HG03060 (cell line): ENCODE data around the gene FAM3D.

ENCODE experiments used
- ATAC-seq: cut with Tn5 transposase; IDR thresholded peaks from one replicate; pipeline ENCODE4 v1.9.1; 2021; ENCODE audit warnings: low read depth, moderate number of reproducible peaks; ENCODE audit not compliant: unreplicated experiment

Gene FAM3D

DNA sequence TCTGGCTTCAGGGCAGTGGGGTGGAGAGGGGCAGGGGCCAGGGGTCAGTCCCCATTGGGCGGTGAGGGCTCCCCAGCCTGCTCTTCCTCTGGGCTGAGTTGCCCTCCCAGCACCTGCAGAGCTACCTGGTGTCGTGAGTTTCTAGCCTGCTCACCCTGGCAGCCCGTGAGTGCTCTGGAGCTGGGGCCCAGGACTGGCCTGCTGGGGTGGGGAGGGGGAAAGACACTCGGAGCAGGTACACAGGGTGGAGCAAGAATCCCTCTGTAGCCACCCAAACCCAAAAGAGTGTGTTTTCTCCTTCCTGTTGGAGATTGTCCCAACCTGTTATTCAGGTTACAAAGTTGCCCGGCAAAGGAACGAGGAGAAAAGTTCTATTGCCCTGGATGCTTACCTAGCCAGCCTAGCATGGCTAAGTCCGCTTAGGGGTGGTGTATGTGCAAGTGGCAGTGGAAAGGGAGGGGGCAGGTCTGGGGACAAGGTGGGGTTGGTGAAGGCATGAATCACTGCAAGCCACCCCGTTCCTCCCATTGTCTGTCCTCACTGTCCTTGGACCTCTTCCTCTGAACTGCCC lies 8.9 kb downstream of the FAM3D start:
- no peak for ATAC-seq

DNA sequence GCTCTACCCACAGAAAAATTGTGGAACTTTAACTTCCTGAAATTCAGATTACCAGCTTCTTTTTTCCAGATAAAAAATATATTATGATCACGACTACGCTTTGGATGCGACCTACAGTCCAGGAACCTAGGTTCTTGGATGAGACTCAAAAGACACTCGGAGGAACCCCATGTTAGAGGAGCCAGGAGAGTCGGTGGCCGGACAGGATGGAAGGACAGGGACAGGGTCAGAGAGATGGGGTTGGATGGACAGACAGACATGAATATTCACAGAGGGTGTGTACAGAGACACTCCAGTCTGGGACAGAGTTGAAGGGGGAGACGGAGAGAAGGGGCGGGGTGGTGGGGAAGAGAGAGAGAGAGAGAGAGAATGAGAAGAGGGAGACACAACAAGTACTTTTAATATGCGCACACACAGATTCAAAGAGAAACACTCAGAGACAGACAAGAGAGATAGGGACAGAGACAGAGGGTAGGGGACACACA lies 9.5 kb downstream of the FAM3D start:
- no peak for ATAC-seq

DNA sequence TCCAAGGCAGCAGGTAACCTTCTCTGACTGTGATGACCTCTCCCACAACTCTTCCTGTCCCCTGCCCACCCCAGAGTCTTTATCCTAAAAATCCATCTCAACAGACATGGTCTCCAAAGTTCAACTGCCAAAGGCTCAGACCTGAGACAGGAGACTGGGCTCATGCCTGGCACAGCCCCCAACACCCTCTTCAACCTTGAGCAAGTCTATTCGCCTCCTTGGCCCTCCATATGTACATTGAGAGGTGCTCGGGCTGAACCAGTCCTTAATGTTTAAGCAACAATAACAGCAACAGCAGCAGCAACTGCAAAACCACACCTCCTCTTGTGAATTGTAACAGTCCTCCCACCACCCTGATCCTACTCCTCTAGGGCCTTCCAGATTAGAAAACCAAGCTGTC lies 9.9 kb downstream of the FAM3D start:
- ATAC-seq: no peak

DNA sequence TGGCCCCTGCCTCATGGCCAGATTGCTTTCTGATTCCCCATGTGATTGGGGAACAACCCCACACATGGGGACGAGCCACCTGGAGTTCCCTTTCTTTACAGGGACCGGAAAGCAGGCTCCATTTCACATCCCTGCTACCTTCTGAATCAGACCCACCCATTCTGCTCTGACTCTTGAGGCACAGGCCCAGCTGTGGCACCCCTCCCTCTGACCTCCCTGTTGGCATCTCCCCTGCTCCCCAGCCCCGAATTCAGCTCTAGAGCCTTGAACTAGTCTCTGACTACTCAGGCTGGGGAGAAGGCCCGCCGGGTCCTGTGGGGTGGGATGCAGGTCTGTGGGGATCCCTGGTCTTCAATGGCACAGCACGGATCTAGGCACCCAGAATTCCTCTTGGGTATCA lies 12.1 kb downstream of the FAM3D start:
- ATAC-seq: no peak

DNA sequence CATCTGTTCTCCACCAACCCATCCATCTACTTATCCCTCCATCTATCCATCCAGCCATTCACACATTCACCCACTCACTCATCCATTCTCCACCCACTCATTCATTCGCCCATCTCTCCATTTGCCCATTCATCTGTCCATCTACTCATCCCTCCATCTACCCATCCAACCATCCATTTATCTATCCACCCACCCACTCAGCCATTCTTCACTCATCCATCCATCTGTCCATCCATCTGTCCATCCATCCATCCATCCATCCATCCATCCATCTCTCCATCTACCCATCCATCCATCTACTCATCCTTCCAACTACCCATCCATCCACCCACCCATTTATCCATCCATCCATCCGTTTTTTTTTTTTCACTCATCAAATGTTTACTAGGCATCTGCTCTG lies 13.9 kb downstream of the FAM3D start:
- ATAC-seq: no peak

DNA sequence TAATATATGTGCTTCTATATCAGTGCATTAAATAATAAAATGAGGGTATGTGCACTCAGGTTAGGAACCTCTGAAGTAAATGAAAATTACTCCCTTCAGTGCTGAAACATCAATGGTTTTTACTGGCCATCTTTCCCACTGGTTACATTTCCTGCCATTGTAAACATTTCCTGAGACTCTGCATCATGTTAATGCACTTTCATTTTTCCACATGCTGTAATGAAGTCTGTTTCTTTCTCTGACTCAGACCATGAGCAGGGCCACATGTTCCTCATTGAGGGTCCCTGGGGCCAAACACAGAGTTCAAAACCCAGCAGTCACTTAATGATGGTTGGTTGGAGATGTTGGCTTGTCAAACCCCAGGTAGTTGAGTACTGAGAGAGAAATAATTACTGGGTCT lies 15.3 kb downstream of the FAM3D start:
- ATAC-seq: no peak

DNA sequence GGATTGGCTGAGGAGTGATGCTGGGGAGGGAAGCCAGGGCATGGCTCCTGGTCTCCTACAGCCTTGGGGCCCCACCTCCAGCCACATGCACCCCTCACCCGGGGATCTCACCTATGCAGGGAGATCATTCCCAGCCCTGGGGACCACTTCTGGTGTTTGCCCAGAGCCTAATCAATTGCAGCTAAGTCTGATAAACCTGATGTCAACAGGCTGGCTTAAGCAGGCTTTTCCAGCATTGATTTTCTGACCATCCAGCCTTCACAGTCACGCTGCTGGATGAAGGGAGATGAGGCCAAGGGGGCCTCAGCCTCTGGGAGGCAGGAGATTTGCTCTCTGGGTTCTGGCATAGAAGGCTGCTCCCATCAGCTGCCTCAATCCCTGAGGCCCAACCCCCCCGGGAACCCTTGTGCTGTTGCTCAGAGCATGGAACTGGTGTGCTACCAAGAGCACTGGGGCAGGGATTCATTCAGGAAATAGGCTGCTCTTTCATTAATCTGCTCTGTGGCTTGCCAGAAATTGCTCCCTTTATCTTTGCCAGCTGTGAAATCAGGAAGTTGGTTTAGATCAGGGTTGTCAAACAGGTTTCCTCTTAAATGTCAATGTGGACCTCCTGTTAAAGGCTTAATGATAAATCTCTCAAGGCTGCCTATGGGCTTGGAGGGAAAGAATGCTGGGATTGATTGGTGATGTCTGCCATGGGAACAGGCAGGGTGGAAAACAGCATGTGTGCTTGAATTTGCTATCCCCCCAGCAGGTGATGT lies 19.0 kb downstream of the FAM3D start:
- no peak for ATAC-seq

DNA sequence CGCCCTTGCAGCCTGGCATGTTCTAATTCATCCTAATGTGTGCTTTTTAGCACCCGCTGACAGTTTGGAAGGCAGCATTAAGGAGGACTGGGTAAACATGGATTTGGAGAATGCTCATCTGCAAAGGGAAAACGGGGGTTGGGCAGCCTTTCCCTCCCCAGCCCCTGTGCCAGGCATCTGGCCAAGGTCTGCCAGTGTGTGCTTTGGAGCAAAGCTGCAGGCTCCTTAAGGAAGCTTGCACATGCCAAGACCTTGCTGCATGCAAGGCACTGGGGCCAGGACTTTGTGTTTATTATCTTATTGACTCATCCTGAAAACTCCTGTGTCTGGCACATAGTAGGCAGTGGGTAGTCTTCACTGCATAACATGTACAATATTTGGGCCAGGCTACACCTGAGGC lies 20.1 kb downstream of the FAM3D start:
- no peak for ATAC-seq

DNA sequence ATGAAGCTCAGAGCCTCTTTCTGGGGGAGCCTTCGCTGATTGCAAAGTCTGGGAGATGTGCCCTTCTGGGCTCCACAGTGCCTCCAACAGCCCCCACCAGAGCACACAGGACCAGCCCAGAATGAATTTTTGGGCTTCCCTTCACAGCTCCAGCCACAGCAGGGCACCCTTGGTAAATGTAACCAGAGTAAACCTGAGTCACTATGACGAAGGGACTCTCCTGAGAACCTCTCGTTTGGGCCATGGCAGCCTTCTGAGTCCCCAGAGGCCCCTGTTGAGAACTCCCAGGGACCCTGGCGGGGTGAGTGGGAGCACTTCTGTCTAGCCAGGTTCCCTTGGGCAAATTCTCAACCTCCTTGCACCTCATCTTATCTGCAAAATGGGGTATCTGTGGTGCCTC lies 20.8 kb downstream of the FAM3D start:
- no peak for ATAC-seq

DNA sequence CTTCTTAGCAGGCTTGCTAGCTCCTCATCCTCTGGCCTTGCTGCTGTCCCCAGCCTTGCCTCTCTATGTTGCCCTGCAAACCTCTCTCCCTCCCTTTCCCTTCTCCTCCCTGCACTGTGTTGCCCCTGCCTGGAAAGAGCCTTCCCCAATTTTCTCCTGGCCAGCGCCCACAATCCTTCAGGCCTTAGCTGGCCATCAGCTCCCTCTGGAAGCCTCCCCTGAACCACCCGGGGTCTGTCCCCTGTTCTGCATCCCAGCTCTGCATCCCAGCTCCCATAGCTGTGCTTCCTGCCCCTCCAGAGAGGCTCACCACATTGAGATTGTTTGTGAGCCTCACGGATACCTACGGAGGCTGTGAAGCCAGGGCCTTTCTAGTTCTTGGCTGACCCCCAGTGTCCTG lies 23.7 kb downstream of the FAM3D start:
- ATAC-seq: no peak

DNA sequence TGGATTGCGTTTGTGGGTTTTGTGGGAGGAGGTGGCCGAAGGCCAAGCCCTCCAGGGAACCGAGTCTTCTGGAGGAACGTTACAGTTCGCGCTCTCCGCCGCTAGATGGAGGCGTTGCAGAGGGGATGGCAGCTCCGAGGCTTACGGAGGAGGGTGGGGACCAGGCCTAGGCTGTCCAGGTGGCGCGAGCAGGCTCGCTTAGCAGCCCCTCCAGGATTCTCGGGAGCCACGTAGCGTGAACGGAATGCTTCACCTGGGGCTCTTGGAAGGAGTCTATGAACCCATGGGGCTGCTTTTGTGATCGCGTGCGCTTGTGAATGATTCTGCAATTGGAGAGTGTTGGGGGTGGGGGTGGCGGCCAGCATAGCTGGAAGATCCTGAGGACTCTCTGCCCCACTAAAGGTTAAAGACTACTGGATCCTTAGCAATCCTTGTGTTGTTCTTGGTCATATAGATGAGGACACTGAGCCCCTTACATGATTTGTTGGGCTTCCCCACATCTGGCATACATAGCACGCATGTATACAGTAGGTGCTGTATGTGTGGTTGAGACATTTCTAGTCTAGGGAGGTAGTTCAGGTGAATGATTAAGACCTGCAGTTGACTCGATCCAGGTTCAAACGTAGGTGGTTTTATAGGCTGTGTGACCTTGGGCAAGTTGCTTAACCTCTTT lies 25.7 kb downstream of the FAM3D start:
- no peak for ATAC-seq

DNA sequence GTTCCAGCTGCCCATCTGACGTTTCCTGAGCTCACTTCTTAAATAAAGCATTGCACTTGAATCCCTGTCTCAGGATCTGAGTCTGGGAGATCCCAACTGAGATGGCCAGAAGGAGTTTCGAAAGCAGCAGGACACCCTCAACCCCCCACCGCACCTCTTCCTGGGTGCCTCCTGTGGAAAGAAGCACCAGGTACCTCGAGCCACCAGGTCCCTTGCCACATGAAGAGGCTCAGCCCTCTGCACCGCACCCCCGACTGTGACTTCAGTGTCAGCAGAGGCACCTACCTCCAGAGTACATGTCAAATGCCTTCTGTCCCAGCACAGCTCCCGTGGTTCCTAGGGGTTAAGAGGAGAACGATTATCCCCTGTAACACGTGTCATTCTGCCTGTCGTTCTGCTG lies 26.7 kb downstream of the FAM3D start:
- ATAC-seq: no peak

DNA sequence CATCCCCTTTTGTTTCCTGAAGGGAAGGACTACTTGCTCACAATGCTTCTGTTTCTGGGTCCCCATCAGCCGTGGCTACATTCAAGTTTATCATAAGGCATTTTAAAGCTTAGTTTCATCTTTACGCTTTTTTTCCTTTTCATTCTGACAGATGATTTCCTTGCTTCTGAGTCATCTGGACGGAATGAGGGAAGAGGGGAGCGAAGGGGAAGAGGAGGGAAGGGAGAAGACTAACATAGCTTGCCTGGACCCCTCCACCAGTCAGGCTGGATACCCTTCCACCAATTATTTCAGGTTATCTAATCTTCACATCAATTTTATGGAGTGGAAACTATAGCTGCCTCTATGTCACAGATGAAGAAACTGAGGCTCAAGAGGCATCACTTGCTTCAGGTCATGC lies 27.6 kb downstream of the FAM3D start:
- no peak for ATAC-seq

DNA sequence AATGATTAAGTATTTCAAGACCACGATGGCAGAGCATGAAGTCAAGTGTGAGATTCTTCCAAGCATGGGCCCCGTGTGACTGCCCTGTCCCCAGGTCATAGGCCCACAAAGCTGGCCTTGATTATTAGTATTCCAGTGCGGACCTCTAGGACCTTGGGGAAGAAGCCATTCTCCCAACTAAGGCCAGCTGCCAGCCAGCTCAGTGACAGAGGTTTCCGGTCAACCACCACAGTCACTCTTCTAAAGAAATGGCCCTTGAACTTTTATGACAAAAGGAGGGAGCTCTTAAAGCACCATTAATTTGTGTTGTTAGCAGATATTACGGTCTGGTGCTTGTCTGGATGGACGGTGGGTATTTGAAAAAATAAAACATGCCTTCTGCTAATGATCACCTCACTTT lies 28.0 kb downstream of the FAM3D start:
- no peak for ATAC-seq

DNA sequence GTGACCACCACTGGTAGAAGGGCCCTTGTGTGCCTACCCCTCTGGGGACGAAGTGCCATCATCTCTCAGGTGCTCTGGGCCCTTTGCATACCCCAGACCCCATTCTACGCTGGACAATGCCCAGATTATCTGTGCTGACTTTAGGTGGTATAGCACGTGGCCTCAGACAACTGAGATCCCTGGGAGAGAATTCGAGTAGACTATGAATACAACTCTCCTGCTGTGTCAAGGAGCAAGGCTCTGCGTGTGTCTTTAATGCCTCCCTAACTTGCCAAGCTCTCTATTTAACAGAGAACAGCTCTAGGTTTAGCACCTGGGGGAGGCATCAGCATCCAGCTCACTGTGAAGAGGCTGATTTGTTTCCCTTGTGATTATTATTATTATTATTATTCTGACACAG lies 29.1 kb downstream of the FAM3D start:
- ATAC-seq: no peak

DNA sequence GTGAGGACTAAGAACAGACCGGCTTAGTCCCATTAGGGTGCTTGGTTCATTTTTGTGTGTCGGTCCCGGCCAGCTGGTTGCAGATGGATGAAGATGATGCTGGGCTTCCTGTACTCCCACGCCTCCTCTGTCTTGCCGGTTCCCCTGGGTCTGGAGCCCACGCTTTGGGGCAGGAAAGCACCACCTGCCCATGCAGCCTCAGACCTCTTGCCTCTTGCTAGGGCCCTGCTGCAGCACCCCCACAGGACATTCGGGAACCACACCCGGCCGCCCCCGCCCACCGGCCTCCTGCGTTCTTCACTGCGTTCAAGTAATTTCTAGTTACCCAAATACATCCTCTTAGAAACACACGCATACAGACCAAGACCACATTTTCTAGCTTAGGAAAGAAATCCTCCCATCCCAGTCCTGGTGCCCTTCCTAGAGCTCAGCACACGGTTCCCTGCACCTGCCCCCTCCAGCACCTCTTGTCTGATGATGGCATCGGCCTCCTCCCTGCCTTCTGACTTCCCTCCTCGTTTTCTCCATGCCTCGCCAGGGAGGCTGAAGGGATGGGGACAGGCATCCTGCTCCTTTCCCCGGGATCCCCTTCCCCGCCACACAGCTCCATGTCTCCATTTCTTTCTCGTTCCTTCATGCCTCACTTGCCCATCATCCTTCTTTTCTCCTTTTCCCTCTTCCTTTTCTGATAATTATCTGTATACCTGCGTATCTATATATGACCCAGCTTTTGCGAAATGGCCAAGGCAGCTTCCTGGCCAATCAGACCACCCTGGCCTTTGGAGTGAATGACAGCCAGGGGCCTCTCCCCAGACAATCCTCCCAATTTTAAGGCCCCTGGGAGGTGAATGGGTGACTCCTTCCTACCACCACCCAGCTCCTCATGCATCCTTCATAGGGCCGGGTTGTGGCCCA lies 30.9 kb downstream of the FAM3D start:
- ATAC-seq: no peak

DNA sequence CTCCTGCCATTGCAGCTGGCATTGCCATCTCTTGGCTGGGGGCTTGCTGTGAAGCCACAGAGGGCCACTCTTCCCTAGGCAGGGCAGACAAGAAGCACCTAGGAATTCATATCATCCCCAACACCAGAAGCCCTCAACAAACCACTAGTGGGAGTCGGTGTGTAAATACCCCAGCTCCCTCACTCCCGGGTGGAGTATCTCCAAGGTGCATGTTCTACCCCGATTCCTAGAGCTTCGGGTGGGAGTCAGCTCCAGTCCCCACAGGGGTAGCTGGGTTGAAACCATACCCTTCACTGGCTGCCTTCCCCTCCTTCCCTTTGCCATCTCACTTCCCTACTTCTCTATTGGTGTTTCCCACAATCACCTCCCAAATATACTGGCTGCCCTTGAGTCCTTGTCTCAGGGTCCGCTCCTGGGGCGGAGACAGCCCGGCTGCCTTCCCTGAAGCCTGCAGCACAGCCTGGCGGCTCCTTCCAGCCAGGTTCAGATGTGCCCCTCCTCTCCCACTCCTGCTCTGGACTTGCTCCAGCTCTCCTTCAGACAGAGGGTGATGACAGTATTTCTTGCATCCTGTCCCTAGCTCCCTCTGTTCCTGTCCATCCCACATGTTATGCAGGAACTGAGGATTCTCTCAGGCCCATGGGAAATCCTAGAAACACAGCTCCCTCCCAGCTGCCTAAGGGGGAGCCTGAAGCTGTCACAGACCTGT lies 33.3 kb downstream of the FAM3D start:
- ATAC-seq: no peak

DNA sequence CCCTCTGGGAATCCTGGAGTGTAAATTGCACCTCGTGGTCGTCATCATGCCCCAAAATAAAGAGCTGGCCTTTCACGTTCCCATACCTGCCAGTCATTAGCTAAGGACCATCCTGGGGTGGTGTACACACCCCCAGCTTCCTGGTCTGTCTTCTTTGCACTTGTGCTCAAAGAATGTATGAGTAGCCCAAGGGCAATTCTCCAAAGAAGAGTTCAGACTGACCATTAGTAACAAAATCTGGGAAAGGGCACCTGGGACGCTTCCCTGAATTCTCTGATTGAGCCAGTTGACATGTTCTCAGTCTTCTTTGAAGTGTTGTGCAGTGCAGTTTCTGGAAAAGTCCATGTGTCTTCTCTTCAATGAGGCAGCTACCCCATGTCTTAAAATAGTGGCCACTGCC lies 34.8 kb downstream of the FAM3D start:
- ATAC-seq: no peak

DNA sequence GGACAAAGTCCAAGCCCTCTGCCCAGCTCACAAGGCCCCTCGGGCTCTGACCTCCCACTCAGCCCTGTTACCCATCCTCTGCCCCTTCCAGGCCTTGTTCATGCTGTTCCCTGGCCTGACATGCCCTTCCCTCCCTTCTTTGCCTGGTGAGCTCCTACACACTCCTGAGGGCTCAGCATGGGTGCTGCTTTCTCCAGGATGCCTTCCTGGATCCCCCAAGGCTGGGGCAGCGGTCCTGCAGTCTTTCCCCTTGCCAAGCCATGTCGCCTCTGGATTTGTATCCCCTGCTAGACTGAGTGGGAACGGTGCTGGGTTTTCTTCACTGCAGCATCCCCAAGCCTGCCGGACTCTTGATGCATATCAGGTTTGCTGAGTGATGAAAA lies 35.9 kb downstream of the FAM3D start:
- ATAC-seq: no peak

DNA sequence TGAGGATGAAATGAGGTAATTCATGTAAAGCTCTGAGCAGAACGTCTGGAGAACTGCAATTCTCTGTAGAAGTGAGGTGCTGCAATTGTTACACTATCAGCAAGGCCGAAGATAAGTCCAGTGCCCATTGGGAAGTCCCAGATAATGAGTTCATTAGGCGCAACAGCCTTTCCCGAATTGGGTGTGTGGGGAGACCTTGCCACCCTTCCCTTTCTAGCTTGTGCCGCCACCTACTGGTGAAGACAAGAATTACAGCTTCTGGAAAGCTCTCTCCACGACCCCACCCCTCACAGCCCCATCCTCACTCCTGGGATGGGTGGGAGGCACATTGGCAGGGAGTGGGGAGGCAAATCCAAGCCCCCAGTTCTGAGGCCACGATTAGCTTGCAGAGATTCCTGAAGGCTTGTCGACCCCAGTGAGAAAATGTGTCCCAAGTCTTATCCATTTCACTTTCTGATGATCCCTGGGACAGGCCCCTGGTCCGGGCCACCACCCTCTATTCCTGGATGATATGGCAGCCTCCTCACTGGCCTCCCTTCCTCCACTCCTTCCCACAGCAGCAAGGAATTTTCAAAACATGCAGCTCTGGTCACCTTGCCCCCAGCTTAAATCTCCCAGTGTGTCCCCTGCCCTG lies 36.4 kb downstream of the FAM3D start:
- no peak for ATAC-seq
